Ovary (tissue), 9 donors: ENCODE results near the gene AKT3. TPM values are rescaled to one million over a fixed set of nuclear protein-coding genes. Genes with fewer than 3 reads are reported as not detected.

Experiments
- DNase-seq, 5 donors: peaks; one replicate each; pipeline ENCODE4 v3.0.0-alpha.2; 2019 to 2020
- H3K27ac ChIP-seq, 2 donors: fragments of 200-600 bp; one replicate each; pipeline versions ENCODE4 v1.5.1 to v1.8.0; 2019 to 2022
- H3K27me3 ChIP-seq: fragments of 200-600 bp; one replicate; pipeline ENCODE4 v1.8.0; 2022
- H3K36me3 ChIP-seq: fragments of 200-600 bp; sonication (generic); one replicate; pipeline ENCODE4 v1.5.1; 2019
- H3K4me1 ChIP-seq: one replicate; pipeline ENCODE4 v1.8.1; 2013; ENCODE audit warnings: mild to moderate bottlenecking, moderate library complexity; ENCODE audit not compliant: insufficient read depth
- H3K4me3 ChIP-seq: fragments of 200-600 bp; sonication (generic); one replicate; pipeline ENCODE4 v1.5.1; 2017
- H3K9me3 ChIP-seq, 2 donors: fragments of 200-600 bp in 1 of 2; sonication (generic) in 1 of 2; one replicate each; pipeline versions ENCODE4 v1.5.1 to v1.8.1; 2013 to 2019; ENCODE audit warnings: mild to moderate bottlenecking in 1 of 2, moderate library complexity in 1 of 2
- CTCF ChIP-seq, 3 donors: fragments of 450-650 bp in 2 of 3; fragments of 200-600 bp in 1 of 3; IDR thresholded peaks; one replicate each; pipeline versions ENCODE4 v1.5.1 to v1.8.0; 2016 to 2022; ENCODE audit warnings: antibody characterized with exemption in 3 of 3, mild to moderate bottlenecking in 1 of 3
- EP300 ChIP-seq: sonication (generic); formaldehyde crosslinking; IDR thresholded peaks from one replicate; pipeline ENCODE4 v1.6.1; 2017; ENCODE audit warnings: antibody characterized with exemption
- POLR2A ChIP-seq: fragments of 450-650 bp; IDR thresholded peaks from one replicate; pipeline ENCODE4 v1.6.1; 2017; ENCODE audit warnings: antibody characterized with exemption, mild to moderate bottlenecking, moderate library complexity
- WGBS, 3 donors: extraction: QIAGEN DNeasy Blood & Tissue Kit in 1 of 3; methylation state at CpG; one replicate each; pipeline versions ENCODE4 v1.1.5 to v1.1.7; 2013 to 2017; 5-methylcytosine and 5-hydroxymethylcytosine counted together
- intact Hi-C, 4 donors: fragments of 100-400 bp; cut with DNase I; formaldehyde crosslinking; loops; one replicate each; pipeline versions ENCODE4 v1.11.0 to v1.15.1; 2022 to 2023
- polyA plus RNA-seq, 2 donors: library from polyadenylated mRNA; stranded (reverse); fragments of 200-250 nt in 1 of 2; fragments of 350-450 nt in 1 of 2; fragmentation: Illumina TruSeq in 1 of 2; extraction: RNeasy Lipid Tissue Mini Kit (QIAGEN cat#74804) in 1 of 2; gene quantifications; one replicate each; pipeline ENCODE4 v1.2.3, GENCODE V29; 2013 to 2014
- total RNA-seq, 7 donors: library from RNA; depleted of rRNA in 2 of 7; stranded (reverse); fragments of >200 nt in 2 of 7; fragmentation: NEBNext Ultra II Directional in 3 of 7; extraction: Animal tissue kit (Norgen Biotek cat#: 25700) in 3 of 7; gene quantifications; one replicate each; pipeline versions ENCODE4 v1.1.0 to v1.2.4, GENCODE V29; 2016 to 2023
- donor health status: DM: no; HTN: no; CAD: no; lungs with moderate emphysema.
- donor health status: DM: no; HTN: no; CAD: no.
- donor health status: Bipolar disorder and iron deficiency.
- donor health status: DM: yes; HTN: yes; CAD: no.
- donor health status: DM: no; HTN: no; CAD: no.
- donor health status: DM: yes; HTN: yes; CAD: no.

AKT3 gene
- total and polyA plus RNA-seq, 9 donors: 27.2 to 202 (median 111) TPM

DNA sequence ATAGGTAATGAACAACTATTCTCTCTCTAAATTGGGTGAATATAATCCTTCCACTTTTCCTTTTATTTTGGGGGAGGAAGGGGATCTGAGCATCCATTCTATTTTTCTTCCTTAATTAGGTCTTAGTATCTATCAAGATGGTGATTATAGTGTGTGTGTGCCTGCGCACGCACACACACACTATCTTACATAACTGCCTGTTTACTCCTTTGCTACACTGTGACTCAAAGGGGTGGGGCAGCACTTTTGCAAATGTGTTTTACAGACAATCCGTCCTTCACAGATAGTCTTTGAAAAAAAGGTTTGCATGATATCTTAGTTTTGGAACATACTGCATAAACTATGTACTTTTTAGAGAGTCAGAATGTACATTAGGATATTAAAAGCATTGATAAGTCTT lies 402.7 kb downstream of the AKT3 start:
- Histone ChIP-seq H3K4me3 (no peak overlapping the region), H3K4me1 (peaks cover 4% of the 10 kb centered on the region), H3K27ac (no peak overlapping the region), H3K9me3 (no peaks in the 10 kb centered on the region), H3K36me3 (no peaks in the 10 kb centered on the region), H3K27me3 (no peaks in the 10 kb centered on the region)
- TF ChIP-seq EP300: no peak
- TF ChIP-seq CTCF (IDR thresholded peaks at IDR 0.05): no peak
- no peak for TF ChIP-seq POLR2A
- WGBS, 3 donors: 33 to 55% (median 45%) methylated on average over 3 of the region's 3 CpGs
- peak in 4 of 5 donors; percentile 36 to 62 (median 44) for DNase-seq
- intact Hi-C loops: no loop called here

- Histone ChIP-seq H3K4me1 (peaks cover 4% of the 10 kb centered on the region), H3K4me3 (no peak overlapping the region), H3K27me3 (no peaks in the 10 kb centered on the region), H3K27ac (no peak overlapping the region), H3K36me3 (no peaks in the 10 kb centered on the region), H3K9me3 (no peaks in the 10 kb centered on the region)
- intact Hi-C loops: no loop called here
- WGBS, 3 donors: 26 to 45% (median 40%) methylated on average over 4 of the region's 4 CpGs
- TF ChIP-seq EP300 (no peak), POLR2A (no peak), CTCF (IDR thresholded peaks at IDR 0.05) (no peak)
- no peak for DNase-seq
These were observed 406.5 kb downstream of the AKT3 start for GRCh38 chr1:243443557-243443956.

- intact Hi-C loops: no loop called here
- Histone ChIP-seq H3K9me3 (no peaks in the 10 kb centered on the region), H3K36me3 (no peaks in the 10 kb centered on the region), H3K27me3 (no peaks in the 10 kb centered on the region), H3K4me1 (peaks cover 4% of the 10 kb centered on the region), H3K4me3 (no peak overlapping the region), H3K27ac (no peak overlapping the region)
- no peak for TF ChIP-seq CTCF (IDR thresholded peaks at IDR 0.05)
- TF ChIP-seq POLR2A: no peak
- no peak for TF ChIP-seq EP300
- no peak for DNase-seq
These were observed 408.4 kb downstream of the AKT3 start for GRCh38 chr1:243441601-243442000.

DNA sequence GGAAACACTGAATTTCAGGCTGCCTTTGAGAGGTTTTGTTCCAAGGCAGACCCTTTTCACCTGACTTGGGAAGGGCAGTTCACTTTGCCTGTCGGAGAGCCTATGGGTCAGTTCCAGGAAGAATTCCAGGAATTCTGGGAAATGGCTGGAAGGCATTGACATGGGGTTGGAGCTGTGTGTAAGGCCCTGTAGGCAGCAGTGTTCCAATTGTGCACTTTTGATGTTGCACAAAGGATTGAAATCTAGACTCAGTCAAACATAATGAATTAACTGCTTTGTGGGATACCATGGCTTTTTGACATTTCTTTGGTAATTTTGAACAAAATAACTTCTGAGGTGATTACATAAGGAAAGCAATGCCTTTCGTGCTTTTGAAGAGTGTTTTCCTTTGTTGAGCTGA lies 409.6 kb downstream of the AKT3 start:
- Histone ChIP-seq H3K27ac (no peak overlapping the region), H3K27me3 (no peaks in the 10 kb centered on the region), H3K9me3 (no peaks in the 10 kb centered on the region), H3K36me3 (no peaks in the 10 kb centered on the region), H3K4me1 (peaks cover 4% of the 10 kb centered on the region), H3K4me3 (no peak overlapping the region)
- no peak for DNase-seq
- intact Hi-C loops: no loop called here
- 83 to 96% (median 94%) methylated on average over 2 of the region's 2 CpGs for WGBS, 3 donors
- TF ChIP-seq CTCF (IDR thresholded peaks at IDR 0.05) (no peak), EP300 (no peak), POLR2A (no peak)
